Mononuclear cell (primary cell): Measurements from ENCODE around the gene BBX. TPM values are rescaled to one million over a fixed set of nuclear protein-coding genes. Genes with fewer than 3 reads are reported as not detected.

ENCODE experiments used
- H3K27me3 ChIP-seq: 2 replicates; pipeline ENCODE4 v1.6.0; 2011; ENCODE audit warnings: low read length, control low read depth; ENCODE audit not compliant: insufficient read depth
- H3K4me1 ChIP-seq: 2 replicates; pipeline ENCODE4 v1.5.1; 2011; ENCODE audit warnings: mild to moderate bottlenecking, low read length, control low read depth; ENCODE audit not compliant: insufficient read depth
- H3K4me3 ChIP-seq: 2 replicates; pipeline ENCODE4 v1.5.1; 2011; ENCODE audit warnings: mild to moderate bottlenecking, low read length, moderate library complexity
- H3K9me3 ChIP-seq: 2 replicates; pipeline ENCODE4 v1.5.1; 2011; ENCODE audit warnings: low read depth, mild to moderate bottlenecking, control low read depth, low read length
- total RNA-seq: library from RNA; depleted of rRNA; stranded (reverse); fragments of >200 nt; gene quantifications from one replicate; pipeline ENCODE4 v1.2.3, GENCODE V29; 2012

The BBX gene
- total RNA-seq, 1 donor: 126 TPM

- H3K4me3 ChIP-seq: no peak overlapping the region
- peaks cover 6% of the 10 kb centered on the region for H3K4me1 ChIP-seq
- H3K27me3 ChIP-seq: no peaks in the 10 kb centered on the region
- H3K9me3 ChIP-seq: no peaks in the 10 kb centered on the region
Measured at GRCh38 chr3:107637416-107638183, 114.8 kb downstream of the BBX start.

GRCh38 chr3:107641572-107642307 lies 119.0 kb downstream of the BBX start:
- H3K4me3 ChIP-seq: no peak overlapping the region
- no peaks in the 10 kb centered on the region for H3K4me1 ChIP-seq
- H3K27me3 ChIP-seq: no peaks in the 10 kb centered on the region

GRCh38 chr3:107643038-107643883 lies 120.5 kb downstream of the BBX start:
- H3K4me3 ChIP-seq: no peak overlapping the region

More at GRCh38 chr3:107641572-107642307, 119.0 kb downstream of the BBX start:
- H3K9me3 ChIP-seq: no peaks in the 10 kb centered on the region

GRCh38 chr3:107644631-107645030 lies 121.9 kb downstream of the BBX start:
- H3K4me1 ChIP-seq: no peaks in the 10 kb centered on the region
- H3K27me3 ChIP-seq: no peaks in the 10 kb centered on the region
- H3K9me3 ChIP-seq: no peaks in the 10 kb centered on the region
- H3K4me3 ChIP-seq: no peak overlapping the region

More at GRCh38 chr3:107643038-107643883, 120.5 kb downstream of the BBX start:
- no peaks in the 10 kb centered on the region for H3K9me3 ChIP-seq
- no peaks in the 10 kb centered on the region for H3K27me3 ChIP-seq
- H3K4me1 ChIP-seq: no peaks in the 10 kb centered on the region

- Histone ChIP-seq H3K9me3 (no peaks in the 10 kb centered on the region), H3K27me3 (no peaks in the 10 kb centered on the region), H3K4me1 (peaks cover 4% of the 10 kb centered on the region), H3K4me3 (no peak overlapping the region)
Measured at GRCh38 chr3:107650788-107651187, 128.0 kb downstream of the BBX start.

GRCh38 chr3:107651782-107652181 lies 129.0 kb downstream of the BBX start:
- Histone ChIP-seq H3K4me1 (peaks cover 4% of the 10 kb centered on the region), H3K4me3 (no peak overlapping the region), H3K9me3 (no peaks in the 10 kb centered on the region), H3K27me3 (no peaks in the 10 kb centered on the region)

- Histone ChIP-seq H3K27me3 (no peaks in the 10 kb centered on the region), H3K9me3 (no peaks in the 10 kb centered on the region), H3K4me1 (peaks cover 4% of the 10 kb centered on the region), H3K4me3 (no peak overlapping the region)
Measured at GRCh38 chr3:107654218-107654617, 131.5 kb downstream of the BBX start.

GRCh38 chr3:107657971-107658370 lies 135.2 kb downstream of the BBX start:
- H3K4me3 ChIP-seq: no peak overlapping the region
- no peaks in the 10 kb centered on the region for H3K27me3 ChIP-seq
- peaks cover 16% of the 10 kb centered on the region for H3K4me1 ChIP-seq
- no peaks in the 10 kb centered on the region for H3K9me3 ChIP-seq

- H3K9me3 ChIP-seq: no peaks in the 10 kb centered on the region
- H3K27me3 ChIP-seq: no peaks in the 10 kb centered on the region
- no peak overlapping the region for H3K4me3 ChIP-seq
- H3K4me1 ChIP-seq: peaks cover 16% of the 10 kb centered on the region
Measured at GRCh38 chr3:107660306-107660976, 137.7 kb downstream of the BBX start.

- no peaks in the 10 kb centered on the region for H3K9me3 ChIP-seq
- peaks cover 16% of the 10 kb centered on the region for H3K4me1 ChIP-seq
- H3K4me3 ChIP-seq: no peak overlapping the region
- no peaks in the 10 kb centered on the region for H3K27me3 ChIP-seq
Measured at GRCh38 chr3:107661447-107662123, 138.8 kb downstream of the BBX start.

GRCh38 chr3:107662124-107662507 lies 139.4 kb downstream of the BBX start:
- no peaks in the 10 kb centered on the region for H3K27me3 ChIP-seq
- H3K4me1 ChIP-seq: peaks cover 16% of the 10 kb centered on the region
- no peaks in the 10 kb centered on the region for H3K9me3 ChIP-seq
- H3K4me3 ChIP-seq: no peak overlapping the region

GRCh38 chr3:107662586-107662985 lies 139.8 kb downstream of the BBX start:
- H3K4me1 ChIP-seq: peaks cover 16% of the 10 kb centered on the region
- no peaks in the 10 kb centered on the region for H3K9me3 ChIP-seq
- H3K4me3 ChIP-seq: no peak overlapping the region
- no peaks in the 10 kb centered on the region for H3K27me3 ChIP-seq

GRCh38 chr3:107663266-107663665 lies 140.5 kb downstream of the BBX start:
- no peaks in the 10 kb centered on the region for H3K27me3 ChIP-seq

GRCh38 chr3:107664614-107665013 lies 141.9 kb downstream of the BBX start:
- no peaks in the 10 kb centered on the region for H3K27me3 ChIP-seq
- H3K4me3 ChIP-seq: no peak overlapping the region
- peaks cover 16% of the 10 kb centered on the region for H3K4me1 ChIP-seq
- H3K9me3 ChIP-seq: no peaks in the 10 kb centered on the region

More at GRCh38 chr3:107663266-107663665, 140.5 kb downstream of the BBX start:
- H3K4me3 ChIP-seq: no peak overlapping the region
- H3K9me3 ChIP-seq: no peaks in the 10 kb centered on the region
- peaks cover 16% of the 10 kb centered on the region for H3K4me1 ChIP-seq
